NCI-H2081 treated with DMSO at 0.1 percent for 48 hours (cell line): Measurements from ENCODE around the gene TNFRSF13B.
"Not testable (repeated sequence)": the region's sequence is repeated elsewhere in the genome, so short reads cannot be mapped to it uniquely, and the experiment has no call there.

Experiments used
- DNase-seq: peaks from one replicate; lab custom pipeline; 2025; lab: John Stamatoyannopoulos, UW

The TNFRSF13B gene

GRCh38 chr17:16926571-16927451 lies 45.1 kb downstream of the TNFRSF13B start:
- DNase-seq, result no peak

GRCh38 chr17:16926061-16926511 lies 45.8 kb downstream of the TNFRSF13B start:
- no peak for DNase-seq

DNA sequence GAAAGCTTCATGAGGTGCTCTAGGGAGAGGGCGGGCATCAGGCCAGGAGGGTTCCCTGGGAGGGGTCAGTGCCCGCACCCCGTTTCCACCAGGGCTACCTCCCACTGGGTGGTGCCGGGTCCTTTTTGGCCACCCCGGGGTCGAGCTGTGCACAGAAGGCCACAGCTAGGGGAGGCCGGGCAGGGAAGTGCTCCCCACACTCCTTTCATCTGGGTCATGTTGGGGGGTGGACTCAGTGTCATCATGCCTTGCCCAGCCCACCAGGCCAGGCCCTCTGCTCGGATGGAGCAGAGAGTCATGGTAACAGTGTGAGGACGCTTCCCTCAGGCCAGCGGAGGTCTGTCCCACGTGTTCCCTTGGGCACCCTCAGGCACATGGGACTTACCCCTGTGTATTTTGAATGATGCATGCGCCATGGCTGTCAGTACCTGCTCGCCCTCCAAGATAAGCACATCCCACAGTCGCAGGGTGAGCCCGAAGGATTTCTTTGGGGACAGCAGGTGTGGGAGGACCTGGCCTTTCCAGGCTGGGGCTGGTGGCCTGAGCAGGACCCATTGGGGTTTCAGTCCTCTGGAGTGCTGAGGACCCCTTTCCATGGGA lies 46.4 kb downstream of the TNFRSF13B start:
- DNase-seq, result no peak

GRCh38 chr17:16924696-16925440 lies 47.0 kb downstream of the TNFRSF13B start:
- DNase-seq, result no peak

DNA sequence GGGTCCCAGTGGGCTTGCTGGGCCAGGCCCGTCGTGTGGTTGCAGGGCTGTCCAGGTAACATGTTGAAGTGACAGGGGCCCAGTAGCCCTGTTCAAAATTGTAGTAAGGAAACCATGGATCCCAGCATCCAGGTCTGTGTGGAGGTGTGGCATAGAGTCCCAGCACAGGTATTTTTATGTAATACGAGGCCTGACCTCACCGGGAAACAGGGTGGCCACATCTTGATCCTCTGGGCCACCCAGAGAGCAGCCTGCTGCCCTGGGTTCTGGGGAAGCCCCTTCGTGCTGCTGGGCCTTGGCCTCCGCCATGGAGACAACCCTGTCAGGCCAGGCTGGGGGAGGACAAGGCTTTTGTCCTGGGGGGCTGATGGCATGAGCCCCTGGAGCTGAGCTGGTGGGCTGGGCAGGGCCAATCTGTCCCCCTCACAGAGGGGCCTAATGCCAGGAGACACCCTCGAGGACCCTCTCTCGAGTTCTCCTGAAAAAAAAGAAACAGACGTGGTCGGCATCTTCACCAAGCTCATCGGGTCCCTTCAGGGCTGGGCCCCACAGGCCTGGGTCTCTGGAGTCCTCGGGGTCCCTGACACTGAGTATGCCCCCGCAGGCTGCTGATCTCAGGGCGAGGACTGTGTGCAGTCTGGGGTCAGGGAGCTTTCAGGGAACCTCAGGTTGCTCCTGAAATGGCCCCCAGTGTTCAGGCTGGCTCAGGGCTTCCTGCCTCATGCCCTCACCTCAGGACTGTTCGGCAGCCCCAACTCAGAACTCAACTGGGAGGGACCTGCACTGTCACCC lies 47.8 kb downstream of the TNFRSF13B start:
- no peak for DNase-seq

- no peak for DNase-seq
Measured at GRCh38 chr17:16923097-16923903, 48.6 kb downstream of the TNFRSF13B start.

DNA sequence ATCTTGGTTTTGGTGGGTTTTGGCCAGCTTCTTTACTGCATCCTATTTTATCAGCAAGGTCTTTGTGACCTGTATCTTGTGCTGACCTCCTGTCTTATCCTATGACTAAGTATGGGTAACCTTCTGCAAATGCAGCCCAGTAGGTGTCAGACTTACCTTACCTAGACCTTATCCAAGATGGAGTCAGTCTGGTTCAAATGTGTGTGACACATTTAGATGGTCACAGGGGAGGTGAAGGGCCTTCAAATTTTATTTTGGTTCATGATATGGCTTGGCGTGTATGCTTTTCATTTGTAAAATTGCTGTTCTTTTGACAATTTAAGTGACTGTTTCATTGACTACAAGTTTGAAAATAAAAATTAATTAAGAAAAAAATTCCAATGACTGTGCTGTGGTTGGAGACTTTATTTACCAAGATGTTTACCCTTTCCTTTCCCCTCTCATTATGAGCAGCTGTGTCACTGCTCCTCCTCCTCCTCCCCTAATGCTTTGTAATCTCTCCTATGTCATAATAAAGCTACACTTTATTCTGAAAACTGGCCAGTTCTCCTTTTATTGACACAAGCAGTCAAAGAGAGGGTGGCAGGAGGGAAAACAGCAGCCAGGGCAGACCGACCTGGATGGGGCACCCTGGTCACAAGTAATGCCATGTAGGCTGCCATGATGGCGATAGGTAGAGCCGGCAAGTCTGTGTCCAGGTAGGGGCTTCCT lies 49.4 kb downstream of the TNFRSF13B start:
- no peak for DNase-seq

- DNase-seq, result not testable (repeated sequence)
Measured at GRCh38 chr17:16921451-16921850, 50.5 kb downstream of the TNFRSF13B start.

- DNase-seq, result no peak
Measured at GRCh38 chr17:16920628-16921020, 51.3 kb downstream of the TNFRSF13B start.

- no peak for DNase-seq
Measured at GRCh38 chr17:16919663-16920627, 52.0 kb downstream of the TNFRSF13B start.

DNA sequence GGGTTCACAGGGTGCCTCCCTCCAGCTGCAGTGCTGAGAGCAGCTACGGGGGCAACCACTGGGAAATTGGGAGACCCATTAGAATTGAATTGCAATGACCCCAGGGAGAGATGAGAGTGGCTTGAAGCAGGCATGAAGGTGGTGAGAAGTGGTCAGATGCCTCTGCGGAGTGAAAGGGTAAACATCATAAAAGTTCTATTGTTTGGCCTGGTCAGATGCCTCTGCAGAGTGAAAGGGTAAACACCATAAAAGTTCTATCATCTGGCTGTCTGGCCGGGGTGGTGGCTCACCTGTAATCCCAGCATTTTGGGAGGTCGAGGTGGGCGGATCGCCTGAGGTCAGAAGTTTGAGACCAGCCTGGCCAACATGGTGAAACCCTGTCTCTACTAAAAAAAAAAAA lies 53.5 kb downstream of the TNFRSF13B start:
- DNase-seq, result no peak

DNA sequence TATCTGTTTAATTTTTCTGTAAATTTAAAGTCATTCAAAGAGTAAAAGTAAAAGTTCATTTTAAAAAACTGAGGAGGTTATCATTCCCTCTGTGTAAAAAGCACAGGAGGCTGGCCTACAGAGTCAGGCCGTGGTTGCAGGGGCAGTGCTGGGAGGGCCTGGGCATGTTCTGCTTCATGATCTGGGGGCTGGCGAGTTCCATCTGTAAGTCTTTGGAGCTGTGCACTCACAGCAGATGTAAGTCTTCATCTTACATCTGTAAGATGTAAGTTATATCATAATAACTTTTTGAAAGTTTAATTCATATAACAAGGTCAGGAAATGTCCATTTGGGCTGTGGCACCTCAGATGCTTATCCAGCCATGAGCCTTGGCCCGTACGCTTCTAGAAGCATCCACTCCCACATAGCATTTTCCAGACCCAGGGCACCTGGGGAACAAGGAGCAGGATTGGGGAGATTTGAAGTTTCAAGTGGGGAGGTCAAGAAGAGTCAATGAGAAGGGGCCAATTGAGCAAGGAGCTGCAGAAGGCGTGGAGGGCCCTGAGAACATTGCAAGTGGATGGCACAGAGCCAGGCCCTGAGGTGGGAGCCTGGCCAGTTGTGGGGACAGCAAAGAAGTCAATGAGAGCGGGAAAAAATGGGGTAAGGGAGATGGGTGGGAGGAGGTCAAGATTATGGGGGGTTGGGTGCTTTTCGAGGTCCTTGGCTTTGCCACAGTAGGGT lies 54.1 kb downstream of the TNFRSF13B start:
- DNase-seq, result no peak

- no peak for DNase-seq
Measured at GRCh38 chr17:16916557-16916920, 55.4 kb downstream of the TNFRSF13B start.

DNA sequence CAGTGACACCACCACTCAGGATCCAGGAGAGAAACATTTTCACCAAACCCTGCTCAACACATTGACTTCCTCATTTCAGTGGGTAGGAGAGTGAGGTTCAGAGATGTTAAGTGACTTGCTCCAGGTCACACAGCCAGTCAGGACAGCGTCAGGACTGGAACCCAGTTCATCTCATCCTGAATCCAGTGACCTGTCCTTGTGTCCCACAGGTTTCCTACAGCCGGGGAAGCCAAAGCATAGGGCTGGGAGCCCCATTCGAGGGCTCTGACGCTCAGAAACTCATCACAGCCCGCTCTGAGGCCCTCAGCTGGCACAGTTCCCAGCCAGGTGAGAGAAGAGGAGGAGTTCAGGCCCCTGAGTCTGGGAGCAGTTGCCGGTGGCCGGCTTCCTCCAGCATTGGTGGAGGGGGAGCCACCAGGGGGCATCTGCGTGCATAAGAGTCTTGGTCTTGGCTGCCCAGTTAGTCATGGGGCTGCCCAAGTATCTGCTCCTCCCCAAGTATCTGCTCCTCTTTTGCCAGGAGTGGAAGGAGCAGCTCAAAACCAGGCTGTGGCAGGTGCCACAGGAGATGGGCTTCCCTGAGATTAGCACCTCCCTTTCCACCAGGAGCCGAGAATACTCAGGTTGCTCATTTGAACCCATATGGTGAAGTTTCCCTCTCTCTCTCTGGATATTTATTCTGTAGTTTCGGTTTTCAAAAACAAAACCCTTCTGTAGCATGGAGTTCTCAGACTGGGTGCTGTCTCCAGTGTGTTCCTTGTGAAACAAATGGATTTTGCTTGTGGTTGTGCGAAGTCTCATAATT lies 56.0 kb downstream of the TNFRSF13B start:
- no peak for DNase-seq

GRCh38 chr17:16913463-16913862 lies 58.5 kb downstream of the TNFRSF13B start:
- no peak for DNase-seq

DNA sequence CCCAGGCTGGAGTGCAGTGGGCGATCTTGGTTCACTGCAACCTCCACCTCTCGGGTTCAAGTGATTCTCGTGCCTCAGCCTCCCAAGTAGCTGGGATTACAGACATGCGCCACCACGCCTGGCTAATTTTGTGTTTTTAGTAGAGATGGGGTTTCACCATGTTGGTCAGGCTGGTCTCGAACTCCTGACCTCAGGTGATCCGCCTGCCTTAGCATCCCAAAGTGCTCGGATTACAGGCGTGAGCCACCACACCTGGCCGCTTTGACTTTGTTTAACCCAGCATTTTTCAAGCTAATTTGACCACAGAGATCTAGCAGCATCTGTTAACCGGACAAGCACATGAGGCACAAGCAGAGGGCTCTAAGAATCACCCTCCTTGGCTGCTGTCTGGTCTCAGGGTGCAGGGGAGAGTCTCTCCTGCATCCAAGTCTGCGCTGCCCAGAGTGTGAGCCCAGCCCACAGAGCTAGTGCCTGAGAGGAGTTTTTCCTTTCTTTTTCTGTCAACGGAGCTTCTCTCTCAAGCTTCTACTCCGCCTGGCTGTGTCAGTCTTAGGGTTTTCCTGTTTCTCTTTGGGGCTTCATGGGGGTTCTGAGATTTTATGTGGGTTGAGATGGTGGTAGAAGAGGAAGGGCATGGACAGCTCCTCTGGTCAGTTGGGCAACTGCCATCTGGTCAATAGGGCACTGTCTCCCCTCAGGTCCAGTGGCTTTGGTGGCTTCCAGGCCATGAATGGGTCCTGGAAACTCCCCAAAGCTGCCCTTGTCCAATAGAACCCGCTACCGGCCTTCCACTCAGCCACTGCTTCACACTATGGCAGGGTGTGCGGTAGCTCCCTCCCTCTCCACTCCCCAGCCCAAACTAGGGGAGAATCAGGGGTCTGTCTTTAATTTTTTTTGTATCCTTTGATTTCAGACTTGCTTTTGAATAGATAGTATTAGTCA lies 59.6 kb downstream of the TNFRSF13B start:
- DNase-seq, result no peak
